Left renal cortex interstitium (tissue), 4 donors: ENCODE data around the gene HEXD. TPM values are rescaled to one million over a fixed set of nuclear protein-coding genes. Genes with fewer than 3 reads are reported as not detected.

Experiments
- DNase-seq, 4 donors: peaks; one replicate each; pipeline ENCODE4 v3.0.0-alpha.2; 2013; ENCODE audit warnings: low read depth in 4 of 4, low spot score in 2 of 4, missing footprints in 1 of 4
- polyA plus RNA-seq, 4 donors: library from polyadenylated mRNA; unstranded; fragments of 120-200 nt; gene quantifications; one replicate each; pipeline ENCODE4 v1.2.1, GENCODE V29; 2013; ENCODE audit not compliant: insufficient read length in 4 of 4

Gene HEXD
- polyA plus RNA-seq, 4 donors: 31.8 to 62.4 (median 42.6) TPM

DNA sequence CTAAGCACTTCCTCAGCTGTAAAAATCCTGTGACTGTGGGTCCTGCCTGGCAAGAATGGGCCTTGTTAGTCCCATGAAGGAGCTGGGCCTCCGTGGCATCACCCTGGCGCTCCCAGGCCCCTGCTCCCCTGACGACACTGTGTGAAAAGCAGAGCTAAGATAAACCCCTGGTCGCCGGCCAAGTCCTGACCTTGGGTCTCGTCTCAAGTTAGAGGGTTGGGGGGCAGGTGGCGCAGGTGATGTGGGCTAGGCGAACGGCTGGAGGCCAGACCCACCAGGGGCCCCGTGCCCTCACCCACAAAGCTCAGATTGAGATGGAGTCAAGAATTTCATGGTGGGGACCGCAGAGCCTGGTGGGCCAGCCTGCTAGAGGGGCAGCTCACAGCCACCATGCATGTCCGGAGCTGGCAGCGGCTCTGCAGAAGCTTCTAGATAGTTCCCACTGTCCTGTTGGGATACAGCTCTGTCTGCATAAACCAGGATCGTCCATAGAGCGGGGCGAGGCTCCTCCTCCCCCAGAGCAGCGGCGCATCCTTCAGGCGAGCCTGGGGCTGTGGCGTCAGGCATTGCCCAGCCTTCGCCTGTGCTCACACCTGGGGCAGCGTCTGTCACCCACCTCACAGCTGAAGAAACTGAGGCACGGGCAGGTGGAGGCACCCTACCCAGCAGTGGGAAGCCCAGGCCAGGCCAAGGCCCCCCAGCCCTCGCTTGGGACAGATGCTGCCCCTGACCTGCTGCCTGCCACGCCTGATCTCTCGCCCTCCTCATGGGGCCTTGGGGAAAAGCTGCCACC is 20.4 kb downstream of the HEXD start:
- no peak for DNase-seq

DNA sequence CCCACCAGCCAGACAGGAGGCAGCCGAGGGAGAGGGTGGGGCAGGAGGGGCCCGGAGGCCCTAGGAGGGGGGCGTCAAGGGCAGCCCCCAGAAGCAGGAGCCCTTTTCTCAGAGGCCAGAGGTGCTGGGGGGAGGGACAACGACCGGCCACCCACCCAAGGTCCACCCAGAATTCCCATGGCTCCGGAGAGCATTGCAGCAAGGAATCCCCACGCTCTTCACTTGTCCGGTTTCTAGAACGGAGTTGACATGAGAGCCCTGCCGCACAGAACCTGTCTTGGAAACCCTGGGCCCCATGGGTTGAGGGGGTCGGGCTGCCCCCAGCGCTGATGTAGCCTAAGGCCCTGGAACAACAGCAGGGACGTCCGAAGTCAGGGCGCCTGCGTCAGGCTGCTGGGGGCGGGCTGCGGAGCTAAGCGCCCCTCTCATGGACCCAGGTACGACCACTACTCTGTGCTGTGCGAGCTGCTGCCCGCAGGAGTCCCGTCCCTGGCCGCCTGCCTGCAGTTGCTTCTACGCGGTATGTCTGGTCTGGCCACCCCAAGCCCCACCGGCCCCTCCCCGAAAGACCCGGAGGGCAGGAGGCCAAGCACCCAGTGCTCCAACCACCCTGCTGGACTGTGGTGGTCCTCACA is 21.2 kb downstream of the HEXD start:
- DNase-seq: no peak

DNA sequence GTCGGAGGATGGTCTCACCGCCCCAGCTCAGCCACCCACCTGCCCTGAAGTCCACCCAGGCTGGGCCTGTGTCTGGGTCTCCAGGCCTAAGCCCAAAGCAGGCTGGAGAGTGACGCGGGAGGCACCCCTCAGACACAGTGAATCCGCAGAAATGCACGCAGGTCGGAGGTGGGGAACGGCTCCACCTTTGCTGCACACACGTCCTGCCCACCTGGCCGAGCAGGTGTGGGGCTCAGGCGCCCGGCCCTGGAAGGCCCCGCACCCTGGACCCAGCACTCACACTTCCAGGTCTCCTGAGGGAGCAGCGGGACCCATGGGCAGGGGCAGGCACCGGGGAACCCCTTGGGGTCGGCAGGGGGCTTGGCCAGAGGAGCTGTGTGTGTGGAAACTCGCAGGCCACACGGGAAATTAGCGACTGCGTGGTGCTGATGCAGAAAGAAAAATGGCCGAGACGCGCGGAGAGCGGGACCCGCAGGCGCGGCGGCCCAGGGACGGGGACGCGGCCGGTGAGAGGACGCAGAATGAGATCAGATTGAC is 21.8 kb downstream of the HEXD start:
- DNase-seq: no peak

DNA sequence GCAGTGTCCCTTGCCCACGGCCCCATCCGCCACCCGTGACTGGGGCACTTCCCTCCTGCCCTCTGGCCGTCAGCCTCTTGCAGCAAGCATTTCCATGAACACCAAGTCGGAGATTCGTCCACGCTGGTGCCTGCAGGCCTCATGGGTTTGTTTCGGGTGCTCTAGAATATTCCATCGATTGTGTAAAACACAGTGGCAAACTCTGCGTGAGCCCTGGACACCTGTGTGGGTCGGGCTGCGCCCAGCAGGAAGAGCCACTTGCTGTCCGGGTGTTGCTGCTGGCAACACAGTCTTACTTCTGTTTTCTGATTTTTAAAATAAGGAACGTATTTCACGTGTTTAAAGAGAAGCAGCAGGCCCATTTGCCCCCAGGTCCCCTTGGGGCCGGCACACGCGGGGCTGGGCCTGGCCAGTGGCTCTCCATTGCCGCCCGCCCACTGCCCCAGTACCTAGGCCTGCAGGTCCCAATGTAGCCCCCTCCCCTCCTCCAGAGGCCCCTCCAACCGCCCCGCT is 22.4 kb downstream of the HEXD start:
- DNase-seq: no peak

DNA sequence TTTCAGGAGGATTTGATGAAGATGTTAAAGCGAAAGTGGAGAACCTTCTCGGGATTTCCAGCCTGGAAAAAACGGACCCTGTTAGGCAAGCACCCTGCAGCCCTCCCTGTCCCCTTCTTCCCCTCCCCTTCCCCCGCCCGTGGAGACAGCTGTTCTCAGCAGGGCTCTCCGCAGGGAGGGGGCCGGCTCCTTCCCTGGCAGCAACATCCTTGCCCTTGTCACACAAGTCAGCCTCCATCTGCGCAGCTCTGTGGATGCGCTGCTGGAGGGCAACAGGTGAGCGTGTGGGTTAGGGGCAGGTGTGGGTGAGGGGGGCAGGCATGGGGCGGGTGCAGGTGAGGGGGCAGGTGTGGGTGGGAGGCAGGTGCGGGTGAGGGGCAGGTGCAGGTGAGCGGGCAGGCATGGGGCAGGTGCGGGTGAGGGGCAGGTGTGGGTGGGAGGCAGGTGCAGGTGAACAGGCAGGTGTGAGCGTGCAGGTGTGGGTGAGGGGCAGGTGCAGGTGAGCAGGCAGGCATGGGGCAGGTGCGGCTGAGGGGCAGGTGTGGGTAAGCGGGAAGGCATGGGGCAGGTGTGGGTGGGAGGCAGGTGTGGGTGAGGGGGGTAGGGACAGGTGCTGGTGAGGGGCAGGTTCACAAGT is 23.0 kb downstream of the HEXD start:
- DNase-seq: no peak

DNA sequence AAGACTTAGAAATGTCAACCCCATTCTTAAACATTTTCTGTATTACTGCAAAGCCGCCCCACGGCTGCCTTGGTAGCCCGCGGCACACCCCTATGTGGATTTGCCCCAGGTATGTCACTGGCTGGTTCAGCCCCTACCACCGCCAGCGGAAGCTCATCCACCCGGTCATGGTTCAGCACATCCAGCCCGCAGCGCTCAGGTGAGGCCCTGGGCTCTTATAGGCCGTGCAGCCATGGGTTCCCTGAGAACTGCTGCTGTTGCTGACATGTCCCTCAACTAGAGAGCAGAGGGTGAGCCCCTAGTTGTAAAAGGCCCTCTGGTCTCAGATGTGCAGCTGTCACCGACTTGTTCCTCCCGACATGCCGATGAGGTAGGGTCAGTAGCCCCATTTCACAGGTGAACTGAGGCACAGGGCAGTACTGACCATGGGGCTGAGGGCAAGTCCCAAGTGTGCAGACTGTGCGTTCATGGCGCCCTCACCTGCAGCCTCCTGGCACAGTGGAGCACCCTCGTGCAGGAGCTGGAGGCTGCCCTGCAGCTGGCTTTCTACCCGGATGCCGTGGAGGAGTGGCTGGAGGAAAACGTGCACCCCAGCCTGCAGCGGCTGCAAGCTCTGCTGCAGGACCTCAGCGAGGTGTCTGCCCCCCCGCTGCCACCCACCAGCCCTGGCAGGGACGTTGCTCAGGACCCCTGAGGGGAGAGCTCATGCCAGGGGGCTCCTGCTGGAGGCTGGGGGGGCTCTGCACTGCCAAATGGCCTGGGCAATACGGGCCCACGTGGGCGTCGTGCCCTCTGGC is 23.7 kb downstream of the HEXD start:
- no peak for DNase-seq

DNA sequence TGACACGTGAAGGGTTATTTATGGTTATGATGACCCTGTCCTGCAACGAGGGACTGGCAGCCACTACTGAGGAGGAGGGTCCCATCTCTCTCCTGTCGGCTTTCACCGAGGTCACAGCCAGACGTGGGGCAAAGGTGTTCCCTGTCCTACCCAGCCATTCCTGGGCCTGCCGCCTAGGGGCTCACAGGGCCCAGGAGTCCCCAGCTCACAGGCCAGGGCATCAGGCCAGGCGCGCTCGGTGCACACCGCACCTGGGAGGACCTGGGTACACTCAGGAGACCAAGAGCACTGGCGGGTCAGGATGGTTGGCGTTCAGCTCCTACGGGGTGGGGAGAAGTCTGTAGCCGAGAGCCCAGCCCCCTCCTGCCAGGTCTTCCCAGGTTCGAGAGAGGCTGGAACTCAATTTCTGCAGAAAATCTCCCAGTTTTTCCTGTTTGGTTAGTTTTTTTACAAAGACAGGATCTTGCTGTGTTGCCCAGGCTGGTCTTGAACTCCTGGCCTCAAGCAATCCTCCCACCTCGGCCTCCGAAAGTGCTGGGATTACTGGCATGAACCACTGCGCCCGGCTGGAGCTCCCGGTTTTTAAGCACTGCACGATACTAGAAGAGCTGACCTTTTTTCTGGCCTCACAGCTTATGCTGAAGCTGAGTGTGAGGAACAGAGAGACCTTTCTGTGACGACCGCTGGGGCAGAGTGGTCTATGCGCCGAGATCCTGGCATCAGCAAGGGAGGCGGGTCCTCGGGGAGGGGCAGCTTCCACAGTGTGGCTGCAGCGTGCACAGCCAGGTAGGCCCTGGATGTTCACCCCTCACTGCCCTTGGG is 24.7 kb downstream of the HEXD start:
- no peak for DNase-seq

DNA sequence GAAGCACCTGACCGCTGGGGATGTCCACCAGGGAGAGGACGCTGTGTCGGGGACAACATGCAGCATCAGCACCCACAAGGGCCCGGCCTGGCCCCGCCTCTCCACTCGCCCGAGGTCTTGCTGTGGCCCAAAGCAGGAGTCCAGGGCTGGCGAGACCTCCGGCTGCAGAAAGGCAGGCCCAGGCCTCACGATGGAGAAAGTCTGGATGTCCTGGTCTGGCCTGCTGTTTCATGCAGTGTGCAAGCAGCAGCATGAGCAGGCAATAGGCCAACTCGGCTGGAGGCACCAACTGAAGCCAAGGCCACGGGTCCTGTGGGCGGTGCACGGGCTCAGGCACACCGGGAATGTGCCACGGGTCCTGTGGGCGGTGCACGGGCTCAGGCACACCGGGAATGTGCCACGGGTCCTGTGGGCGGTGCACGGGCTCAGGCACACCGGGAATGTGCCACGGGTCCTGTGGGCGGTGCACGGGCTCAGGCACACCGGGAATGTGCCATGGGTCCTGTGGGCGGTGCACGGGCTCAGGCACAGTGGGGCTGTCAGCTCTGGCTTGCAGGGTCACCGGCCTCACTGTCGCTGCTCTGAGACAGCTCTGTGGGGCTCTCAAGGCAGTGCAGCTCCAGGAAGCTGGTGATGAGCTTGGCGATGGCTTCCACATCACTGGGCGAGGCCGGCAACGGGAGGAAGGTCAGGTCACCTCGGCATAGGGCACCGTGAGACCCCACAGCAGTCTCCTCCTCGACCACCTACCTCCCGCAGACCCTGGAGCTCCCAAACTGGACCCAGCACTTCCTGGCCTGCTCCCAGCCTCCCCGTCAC is 25.5 kb downstream of the HEXD start:
- DNase-seq: no peak

DNA sequence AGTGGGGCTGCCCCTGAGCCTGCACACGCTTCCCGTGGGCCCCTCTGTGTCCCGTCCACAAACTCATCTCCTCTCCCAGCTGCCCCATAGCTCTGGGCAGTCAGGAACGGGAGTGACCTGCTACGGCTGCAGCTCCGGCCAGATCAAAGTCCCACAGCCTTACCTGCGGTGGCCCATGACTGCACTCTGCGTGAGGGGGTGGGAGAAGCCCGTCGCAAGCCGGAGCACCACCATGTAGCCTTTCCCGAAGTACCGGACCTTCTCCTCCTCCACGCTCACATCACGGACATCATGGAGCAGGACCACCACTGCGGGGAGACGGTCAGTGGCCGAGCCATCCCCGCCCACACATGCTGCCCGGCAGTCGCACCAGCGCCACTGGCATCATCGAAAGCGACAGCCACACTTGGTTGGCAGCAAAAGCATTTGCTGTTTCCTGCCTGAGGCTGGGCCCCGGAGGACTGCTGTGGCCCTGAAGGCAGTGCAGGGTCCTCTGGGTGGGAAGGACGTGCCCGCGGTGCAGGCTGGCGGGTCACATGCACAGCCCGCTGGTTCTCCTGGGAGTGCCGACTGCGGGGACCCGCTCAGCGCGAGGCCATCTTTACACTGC is 26.2 kb downstream of the HEXD start:
- no peak for DNase-seq

DNA sequence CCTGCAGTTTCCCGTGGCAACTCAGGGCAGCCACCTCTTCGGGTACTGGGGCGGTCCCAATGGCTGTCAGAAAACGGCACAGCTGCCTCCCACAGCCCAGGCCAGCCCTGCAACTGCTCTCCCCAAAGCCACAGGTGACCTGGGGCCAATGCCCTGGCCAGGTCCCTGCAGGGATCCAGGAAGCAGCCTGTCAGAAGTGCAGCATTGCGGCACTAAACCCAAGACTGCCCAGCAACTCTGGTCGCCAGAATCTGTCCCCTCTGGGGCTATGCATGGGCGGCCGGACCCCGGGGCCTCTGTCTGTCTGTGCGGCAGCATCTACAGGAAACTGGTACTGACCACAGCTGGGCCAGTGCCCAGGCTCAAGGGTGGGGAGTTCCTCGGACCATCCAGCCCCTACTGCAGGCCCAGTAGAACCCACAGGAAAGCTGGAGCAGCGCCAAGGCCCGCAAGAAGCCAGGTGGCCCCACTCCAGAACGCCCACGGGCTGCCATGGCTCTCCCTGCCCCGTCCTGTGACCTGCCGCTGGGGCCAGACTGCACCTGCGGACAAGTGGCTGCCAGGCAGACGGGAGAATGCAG is 26.9 kb downstream of the HEXD start:
- DNase-seq: no peak

DNA sequence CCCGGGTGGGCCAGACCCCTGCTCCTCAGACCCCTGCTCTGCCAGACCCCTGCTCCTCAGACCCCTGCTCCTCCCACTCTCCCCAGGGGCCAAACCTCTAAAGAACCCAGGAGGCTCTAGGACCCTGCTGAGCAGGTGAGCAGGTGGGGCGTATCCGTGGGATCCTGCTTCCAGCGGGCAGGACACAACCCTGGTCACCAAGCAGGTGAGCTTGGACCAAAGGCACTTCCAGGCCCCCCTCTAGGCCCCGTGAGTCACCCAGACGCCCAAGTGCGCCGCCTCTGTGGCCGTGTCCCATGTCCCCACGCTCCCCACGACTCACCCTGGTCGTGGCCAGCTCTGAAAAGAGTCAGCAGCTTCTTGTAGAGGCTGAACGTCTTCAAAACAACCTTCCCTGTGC is 27.4 kb downstream of the HEXD start:
- DNase-seq: no peak

DNA sequence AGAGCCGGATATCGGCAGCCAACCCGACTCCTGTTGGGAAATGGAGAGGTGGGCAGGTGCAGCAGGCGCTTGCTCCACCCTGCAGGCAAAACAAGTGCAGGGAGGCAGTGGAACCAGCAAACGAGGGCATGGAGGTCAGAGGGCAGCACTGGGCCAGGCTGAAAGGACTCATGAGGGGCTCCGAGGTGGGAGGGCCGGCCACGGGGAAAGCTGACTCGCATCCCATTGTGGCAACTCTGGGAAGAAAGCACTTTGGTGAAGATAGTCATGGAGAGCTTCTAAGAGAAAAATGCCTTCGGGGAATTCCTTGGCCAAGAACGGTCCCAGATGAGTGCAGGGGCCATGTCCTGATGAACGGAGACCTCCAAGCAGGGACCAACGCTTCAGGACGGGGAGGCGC is 28.0 kb downstream of the HEXD start:
- DNase-seq: no peak

DNA sequence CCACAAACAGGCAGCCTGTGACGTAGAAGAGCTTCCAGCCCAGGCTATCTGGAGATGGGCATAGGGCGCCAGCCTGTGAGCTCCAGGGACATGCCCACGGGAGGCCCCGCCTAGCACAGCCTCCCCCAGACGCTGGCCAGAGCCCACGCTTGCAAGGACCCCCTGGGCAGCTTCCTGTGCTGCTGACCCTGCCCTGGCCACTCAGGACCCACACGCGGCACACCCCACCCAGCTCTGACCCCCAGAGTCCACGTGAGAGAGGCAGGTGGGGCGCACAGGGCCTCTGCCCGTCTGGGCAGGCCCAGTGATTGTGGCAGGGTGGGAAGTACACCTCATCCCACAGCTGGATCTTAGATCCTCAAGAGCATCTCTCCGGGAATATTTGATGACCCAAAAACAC is 28.5 kb downstream of the HEXD start:
- DNase-seq: no peak

DNA sequence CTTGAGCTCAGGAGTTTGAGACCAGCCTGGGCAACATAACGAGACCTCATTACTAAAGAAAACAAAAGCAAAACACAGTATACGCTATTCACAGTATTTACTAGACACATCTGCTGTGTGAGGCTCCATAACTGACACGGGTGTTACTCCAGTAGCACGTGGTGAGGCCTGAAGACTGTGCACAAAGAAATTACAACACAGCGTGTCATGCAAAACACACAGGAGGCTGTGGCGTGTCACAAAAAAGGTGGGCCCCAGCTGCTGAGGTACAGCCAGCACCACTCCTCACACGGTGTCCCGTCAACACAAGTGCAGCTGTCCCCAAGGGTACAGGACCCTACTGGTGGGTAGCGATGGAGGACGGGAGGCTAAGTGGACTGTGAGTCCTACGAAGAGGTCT is 29.7 kb downstream of the HEXD start:
- DNase-seq: no peak

DNA sequence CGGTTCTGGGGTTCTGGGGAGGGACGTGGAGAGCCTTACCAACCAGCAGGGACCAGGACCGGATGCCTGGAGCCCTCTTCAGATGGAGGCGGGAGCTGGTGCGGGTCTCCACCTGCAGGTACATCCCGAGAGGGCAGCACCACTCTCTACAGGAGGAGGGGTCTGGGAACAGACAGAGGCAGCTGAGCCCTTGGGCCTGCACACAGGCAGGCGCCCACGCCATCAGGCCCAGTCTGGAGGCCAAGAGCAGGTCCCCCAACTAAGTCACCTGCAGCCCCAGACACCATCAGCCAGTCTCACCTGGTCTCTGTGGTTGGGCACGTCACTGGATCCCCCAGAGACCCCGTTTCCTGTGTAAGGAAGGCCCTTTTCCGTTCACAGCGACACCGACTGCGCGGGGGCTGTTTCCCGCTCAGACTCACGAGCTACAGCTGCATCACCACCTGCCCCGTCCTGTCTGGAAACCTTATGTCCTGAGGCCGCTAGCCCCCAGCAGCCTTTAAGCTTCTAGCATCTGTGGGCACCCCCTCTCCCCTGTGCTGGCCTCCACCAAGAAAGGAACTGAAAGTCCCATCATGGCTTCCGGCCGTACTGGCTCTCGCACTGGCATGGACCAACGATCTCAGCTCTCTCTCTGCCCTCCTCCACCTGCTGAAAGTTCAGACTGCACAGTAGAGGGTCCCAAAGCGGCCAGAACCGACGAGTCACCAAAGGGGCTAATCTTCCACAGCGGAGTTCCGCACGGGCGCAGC is 31.2 kb downstream of the HEXD start:
- DNase-seq: no peak

DNA sequence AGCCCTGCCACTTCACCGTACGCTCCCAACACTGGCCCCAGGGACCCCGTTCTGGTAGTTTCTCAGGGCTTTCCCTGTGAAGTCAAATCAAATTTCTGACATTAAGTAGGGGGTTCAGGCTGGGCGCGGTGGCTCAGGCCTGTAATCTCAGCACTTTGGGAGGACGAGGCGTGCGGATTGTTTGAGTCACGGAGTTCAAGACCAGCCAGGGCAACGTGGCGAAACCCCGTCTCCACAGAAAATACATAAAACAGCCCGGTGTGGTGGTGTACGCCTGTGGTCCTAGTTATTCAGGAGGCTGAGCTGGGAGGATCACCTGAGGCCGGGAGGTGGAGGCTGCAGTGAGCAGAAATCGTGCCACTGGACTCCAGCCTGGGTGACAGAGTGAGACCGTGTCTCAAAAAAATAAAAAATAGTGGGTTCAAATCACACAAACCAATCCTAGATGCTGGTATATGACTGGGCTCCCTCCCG is 31.8 kb downstream of the HEXD start:
- no peak for DNase-seq
